Heart left ventricle (tissue), 16 donors: ENCODE measurements around the gene SYNPO2. TPM values are rescaled to one million over a fixed set of nuclear protein-coding genes. Genes with fewer than 3 reads are reported as not detected.

Experiments used
- ATAC-seq, 4 donors: fragments of 200-7000 bp; cut with Tn5 transposase; one replicate each; pipeline ENCODE4 v1.9.1; 2020 to 2022; ENCODE audit warnings: moderate library complexity in 4 of 4, mild to moderate bottlenecking in 3 of 4, moderate number of reproducible peaks in 1 of 4
- DNase-seq, 5 donors: peaks; one replicate each; pipeline ENCODE4 v3.0.0-alpha.2; 2020
- H3K27ac ChIP-seq, 12 donors: fragments of 200-600 bp; sonication (generic) in 4 of 12; one replicate each; pipeline versions ENCODE4 v1.5.0 to v1.8.0; 2016 to 2022; ENCODE audit warnings: mild to moderate bottlenecking in 2 of 12
- H3K27me3 ChIP-seq, 9 donors: fragments of 200-600 bp; sonication (generic) in 2 of 9; one replicate each; pipeline versions ENCODE4 v1.5.1 to v1.8.0; 2016 to 2022; ENCODE audit warnings: mild to moderate bottlenecking in 3 of 9
- H3K36me3 ChIP-seq, 9 donors: fragments of 200-600 bp; sonication (generic) in 2 of 9; one replicate each; pipeline versions ENCODE4 v1.5.0 to v1.8.0; 2018 to 2022; ENCODE audit warnings: mild to moderate bottlenecking in 2 of 9
- H3K4me1 ChIP-seq, 12 donors: fragments of 200-600 bp; sonication (generic) in 4 of 12; one replicate each; pipeline versions ENCODE4 v1.5.0 to v1.8.0; 2016 to 2022; ENCODE audit warnings: mild to moderate bottlenecking in 3 of 12
- H3K4me3 ChIP-seq, 12 donors: fragments of 200-600 bp; sonication (generic) in 4 of 12; one replicate each; pipeline versions ENCODE4 v1.5.0 to v1.8.0; 2017 to 2022; ENCODE audit warnings: mild to moderate bottlenecking in 9 of 12, moderate library complexity in 4 of 12
- H3K9me3 ChIP-seq, 12 donors: fragments of 200-600 bp; sonication (generic) in 4 of 12; one replicate each; pipeline versions ENCODE4 v1.5.0 to v1.8.0; 2016 to 2022; ENCODE audit warnings: mild to moderate bottlenecking in 1 of 12
- POLR2A ChIP-seq, 2 donors: fragments of 450-650 bp; IDR thresholded peaks; one replicate each; pipeline ENCODE4 v1.6.1; 2017; ENCODE audit warnings: antibody characterized with exemption in 2 of 2, mild to moderate bottlenecking in 2 of 2, moderate library complexity in 2 of 2
- WGBS, 4 donors: extraction: QIAGEN DNeasy Blood & Tissue Kit in 2 of 4; methylation state at CpG; one replicate each; pipeline versions ENCODE4 v1.1.5 to v1.1.7; 2013 to 2018; 5-methylcytosine and 5-hydroxymethylcytosine counted together
- intact Hi-C, 10 donors: fragments of 100-400 bp; cut with DNase I; formaldehyde crosslinking; loops; one replicate each; pipeline versions ENCODE4 v1.11.1 to v1.14.2; 2022
- polyA plus RNA-seq, 2 donors: library from polyadenylated mRNA; stranded (reverse); fragments of 200-250 nt; gene quantifications; one replicate each; pipeline ENCODE4 v1.2.3, GENCODE V29; 2013
- total RNA-seq, 9 donors: library from RNA; depleted of rRNA in 2 of 9; stranded (reverse); fragments of >200 nt in 2 of 9; fragmentation: NEBNext Ultra II Directional in 3 of 9; extraction: Animal tissue kit (Norgen Biotek cat#: 25700) in 3 of 9; gene quantifications; one replicate each; pipeline versions ENCODE4 v1.1.0 to v1.2.4, GENCODE V29; 2016 to 2023
- TF ChIP-seq, protein P1 (sequence below), 12 donors: fragments of 200-600 bp; sonication (generic) in 4 of 12; IDR thresholded peaks; one replicate each; pipeline versions ENCODE4 v1.5.0 to v1.8.0; 2018 to 2022; ENCODE audit warnings: antibody characterized with exemption in 12 of 12, mild to moderate bottlenecking in 5 of 12
- donor health status: ischemic (EF 13 %, LVEDD 7.1; RV severe dilation, severe dysfunction).
- donor health status: healthy with polysubstance abuse.
- donor health status: DM: no; HTN: yes; CAD: no.
- donor health status: DM: no; HTN: no; CAD: no.
- donor health status: ischemic (EF 25% LVEDD 6.9; RV normal size, moderate dysfunction).
- donor health status: ischemic (EF 25% LVEDD 5.7; RV mildly dilated, moderate dysfunction).
- donor health status: healthy.
- donor health status: DM: yes; HTN: yes; CAD: no.
- donor health status: ischemic (EF 35%, LVEDD 5.7; RV mildly dilated, moderate dysfunction).
- donor health status: nonischemic (EF 11% LVEDD 7.7; RV severe dilation, severe dysfunction).
- donor health status: DM: yes; HTN: yes; CAD: no.
- donor health status: PGD.
- donor health status: ischemic (EF 29% LVEDD 5.4; RV normal size, mild dysfunction).
- donor health status: nonischemic (EF 23%, LVEDD 6.1; RV moderate dilation, normal function).

Gene SYNPO2
- total and polyA plus RNA-seq, 11 donors: 31.2 to 290 (median 231) TPM

DNA sequence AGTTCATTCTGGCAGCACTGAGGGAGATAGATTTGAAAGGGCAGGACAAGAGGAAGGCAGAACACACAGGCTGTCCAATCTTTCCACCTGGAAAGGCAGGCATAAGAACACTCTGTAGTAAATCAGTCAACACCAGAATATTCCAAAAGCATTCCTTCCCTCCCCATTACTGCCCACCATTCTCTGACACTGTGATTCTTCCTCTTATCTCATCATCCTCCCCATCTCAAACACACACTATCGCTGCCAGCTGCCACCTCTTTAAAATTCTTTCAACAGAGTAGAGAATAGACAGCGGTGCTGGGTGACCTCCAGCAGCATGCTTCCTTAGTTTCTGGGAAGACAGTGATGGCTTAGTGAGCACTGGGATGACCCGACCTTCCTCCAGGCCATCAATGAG, 193.3 kb downstream of the SYNPO2 start:
- peak; percentile 83 to 93 (median 86) for ATAC-seq
- Histone ChIP-seq H3K4me3 (no peak overlapping the region), H3K4me1 (peaks cover 0 to 15% (median 0%) of the 10 kb centered on the region in 12 donors), H3K27ac (peak overlapping the region in 11 of 12 donors; percentile 13 to 71 (median 38)), H3K36me3 (no peaks in the 10 kb centered on the region), H3K9me3 (peaks cover 0 to 5% (median 0%) of the 10 kb centered on the region in 12 donors), H3K27me3 (no peaks in the 10 kb centered on the region)
- DNase-seq: peak in 3 of 5 donors; percentile 19 to 50 (median 42)
- intact Hi-C loops: loop anchor here in 2 of 10 donors (5.0 to 10.0 kb wide), 2 partner anchors 35 to 203 kb away; no protein-coding TSS in a partner anchor
- 22 to 27% (median 24%) methylated on average over 3 of the region's 3 CpGs for WGBS, 4 donors
- TF ChIP-seq POLR2A (IDR thresholded peaks at IDR 0.05): no peak
- TF ChIP-seq, protein P1, sequence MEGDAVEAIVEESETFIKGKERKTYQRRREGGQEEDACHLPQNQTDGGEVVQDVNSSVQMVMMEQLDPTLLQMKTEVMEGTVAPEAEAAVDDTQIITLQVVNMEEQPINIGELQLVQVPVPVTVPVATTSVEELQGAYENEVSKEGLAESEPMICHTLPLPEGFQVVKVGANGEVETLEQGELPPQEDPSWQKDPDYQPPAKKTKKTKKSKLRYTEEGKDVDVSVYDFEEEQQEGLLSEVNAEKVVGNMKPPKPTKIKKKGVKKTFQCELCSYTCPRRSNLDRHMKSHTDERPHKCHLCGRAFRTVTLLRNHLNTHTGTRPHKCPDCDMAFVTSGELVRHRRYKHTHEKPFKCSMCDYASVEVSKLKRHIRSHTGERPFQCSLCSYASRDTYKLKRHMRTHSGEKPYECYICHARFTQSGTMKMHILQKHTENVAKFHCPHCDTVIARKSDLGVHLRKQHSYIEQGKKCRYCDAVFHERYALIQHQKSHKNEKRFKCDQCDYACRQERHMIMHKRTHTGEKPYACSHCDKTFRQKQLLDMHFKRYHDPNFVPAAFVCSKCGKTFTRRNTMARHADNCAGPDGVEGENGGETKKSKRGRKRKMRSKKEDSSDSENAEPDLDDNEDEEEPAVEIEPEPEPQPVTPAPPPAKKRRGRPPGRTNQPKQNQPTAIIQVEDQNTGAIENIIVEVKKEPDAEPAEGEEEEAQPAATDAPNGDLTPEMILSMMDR (IDR thresholded peaks at IDR 0.05): no peak

DNA sequence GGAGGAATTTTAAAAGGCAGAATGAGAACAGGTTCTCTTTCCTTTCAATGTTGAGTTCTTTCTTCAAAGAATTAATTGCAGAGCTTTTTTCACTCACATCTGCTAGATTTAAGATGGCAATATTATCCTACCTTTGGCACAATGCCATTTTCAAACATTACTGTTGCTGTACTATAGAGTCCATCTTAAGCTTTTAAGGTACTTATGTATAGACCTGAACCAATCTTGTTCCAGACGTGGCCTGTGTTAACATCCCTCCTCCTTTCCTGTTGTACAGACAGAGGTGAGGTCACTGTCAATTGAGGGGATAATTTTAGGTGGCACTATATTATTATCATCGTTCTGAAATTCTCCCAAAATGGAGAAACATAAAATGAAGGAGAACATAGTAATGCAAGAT, 194.0 kb downstream of the SYNPO2 start:
- TF ChIP-seq, protein P1 (IDR thresholded peaks at IDR 0.05): no peak
- no peak for TF ChIP-seq POLR2A (IDR thresholded peaks at IDR 0.05)
- H3K9me3 ChIP-seq: peaks cover 0 to 5% (median 0%) of the 10 kb centered on the region in 12 donors
- H3K27me3 ChIP-seq: no peaks in the 10 kb centered on the region
- DNase-seq (no peak), ATAC-seq (no peak)
- H3K4me1 ChIP-seq: peaks cover 0 to 15% (median 0%) of the 10 kb centered on the region in 12 donors
- peak overlapping the region in 7 of 12 donors; percentile 13 to 71 (median 22) for H3K27ac ChIP-seq
- intact Hi-C loops: loop anchor here in 2 of 10 donors (5.0 to 10.0 kb wide), 2 partner anchors 35 to 202 kb away; no protein-coding TSS in a partner anchor
- no peaks in the 10 kb centered on the region for H3K36me3 ChIP-seq
- 29 to 44% (median 32%) methylated on average over 2 of the region's 2 CpGs for WGBS, 4 donors
- H3K4me3 ChIP-seq: no peak overlapping the region

DNA sequence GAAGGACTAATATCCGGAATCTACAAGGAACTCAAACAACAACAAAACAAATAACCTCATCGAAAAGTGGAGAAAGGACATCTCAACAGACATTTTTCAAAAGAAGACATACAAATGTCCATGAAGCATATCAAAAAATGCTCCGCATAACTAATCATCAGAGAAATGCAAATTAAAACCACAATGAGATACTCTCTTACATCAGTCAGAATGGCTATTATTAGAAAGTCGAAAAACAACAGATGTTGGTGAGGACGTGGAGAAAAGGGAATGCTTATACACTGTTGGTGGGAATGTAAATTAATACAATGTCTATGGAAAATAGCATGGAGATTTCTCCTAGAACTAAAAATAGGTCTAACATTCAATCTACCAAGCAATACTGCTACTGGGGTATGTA, 195.9 kb downstream of the SYNPO2 start:
- H3K9me3 ChIP-seq: no peaks in the 10 kb centered on the region
- H3K27me3 ChIP-seq: no peaks in the 10 kb centered on the region
- peaks cover 0 to 15% (median 0%) of the 10 kb centered on the region in 12 donors for H3K4me1 ChIP-seq
- intact Hi-C loops: loop anchor here in 2 of 10 donors (5.0 to 10.0 kb wide), 2 partner anchors 37 to 200 kb away; no protein-coding TSS in a partner anchor
- H3K27ac ChIP-seq: no peak overlapping the region
- 63 to 85% (median 71%) methylated on average over 5 of the region's 5 CpGs for WGBS, 4 donors
- no peak overlapping the region for H3K4me3 ChIP-seq
- no peaks in the 10 kb centered on the region for H3K36me3 ChIP-seq
- DNase-seq (no peak), ATAC-seq (no peak)
- TF ChIP-seq POLR2A (IDR thresholded peaks at IDR 0.05): no peak
- TF ChIP-seq, protein P1 (IDR thresholded peaks at IDR 0.05): no peak

DNA sequence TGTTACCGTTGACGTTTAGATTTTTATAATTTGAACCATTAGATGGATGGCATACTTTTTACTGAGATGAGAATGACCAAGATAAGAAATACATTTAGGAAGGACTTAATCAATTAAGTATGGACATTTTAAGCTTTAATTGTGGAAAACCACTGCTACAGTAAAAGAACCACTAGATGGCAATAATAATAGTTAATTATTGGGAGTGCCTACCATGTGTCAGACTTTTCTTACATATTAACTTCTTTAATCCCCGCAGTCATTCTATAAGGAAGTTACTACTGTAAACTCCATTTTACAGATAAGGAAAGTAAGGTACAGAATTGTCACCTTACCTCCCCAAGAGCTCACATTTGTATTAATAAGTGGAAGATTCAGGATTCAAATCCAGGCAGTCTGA, 198.5 kb downstream of the SYNPO2 start:
- intact Hi-C loops: loop anchor here in 2 of 10 donors (5.0 to 10.0 kb wide), 2 partner anchors 198 to 200 kb away; no protein-coding TSS in a partner anchor
- no peaks in the 10 kb centered on the region for H3K27me3 ChIP-seq
- DNase-seq: no peak
- no peak overlapping the region for H3K4me3 ChIP-seq
- peak in 2 of 4 donors; percentile 32 to 58 for ATAC-seq
- H3K9me3 ChIP-seq: no peaks in the 10 kb centered on the region
- 45 to 89% (median 75%) methylated on average over 3 of the region's 3 CpGs for WGBS, 4 donors
- TF ChIP-seq, protein P1 (IDR thresholded peaks at IDR 0.05): peak in 11 of 12 donors; percentile 7 to 55 (median 39)
- no peak for TF ChIP-seq POLR2A (IDR thresholded peaks at IDR 0.05)
- H3K36me3 ChIP-seq: no peaks in the 10 kb centered on the region
- H3K4me1 ChIP-seq: peaks cover 0 to 10% (median 0%) of the 10 kb centered on the region in 12 donors
- peak overlapping the region in 5 of 12 donors; percentile 14 to 31 (median 24) for H3K27ac ChIP-seq
